GM12878 (cell line): ENCODE results near the gene VARS1. TPM values are rescaled to one million over a fixed set of nuclear protein-coding genes. Genes with fewer than 3 reads are reported as not detected.
A peak's percentile ranks its signal among the peaks of the same experiment; 100 is the strongest.

ENCODE experiments used
- ATAC-seq: fragments of 200-7000 bp; cut with Tn5 transposase; 3 replicates; pipeline ENCODE4 v1.9.1; 2020; ENCODE audit warnings: mild to moderate bottlenecking, moderate library complexity
- BruUV-seq: library from RNA; stranded (reverse); fragments of 400-500 nt; replicated peaks from 2 replicates; lab custom pipeline; 2021; lab: Mats Ljungman, UMichigan
- CTCF ChIA-PET: fragments of 300-600 bp; sonication (Branson Sonifier 250); formaldehyde crosslinking; extraction: SDS; loops from one replicate; lab custom pipeline; 2021; ENCODE audit warnings: inconsistent platforms; lab: Yijun Ruan, JAX
- POLR2A ChIA-PET: fragments of 350-600 bp; formaldehyde crosslinking; extraction: SDS; loops from one replicate; lab custom pipeline; 2021; ENCODE audit warnings: inconsistent platforms; lab: Charles Lee
- RAD21 ChIA-PET: fragments of 300-600 bp; sonication (Branson Sonifier 250); formaldehyde crosslinking; loops from one replicate; lab custom pipeline; 2023; ENCODE audit warnings: antibody characterized with exemption; ENCODE audit not compliant: unreplicated experiment; lab: Charles Lee
- SMC1A ChIA-PET: fragments of 300-600 bp; sonication (Branson Sonifier 250); formaldehyde crosslinking; loops from one replicate; lab custom pipeline; 2023; ENCODE audit not compliant: unreplicated experiment, uncharacterized antibody; lab: Charles Lee
- DNase-seq: peaks from one replicate; pipeline ENCODE4 v3.0.0-alpha.2; 2011; ENCODE audit warnings: low read depth, low spot score
- FAIRE-seq: peaks from 3 replicates; lab custom pipeline; 2011; peaks lifted over from hg19 to GRCh38; lab: Jason Lieb, UNC
- H2AFZ ChIP-seq: 2 replicates; pipeline ENCODE4 v1.6.0; 2011; ENCODE audit warnings: low read depth, low read length, control low read depth; ENCODE audit not compliant: control insufficient read depth
- H3K27ac ChIP-seq: 2 replicates; pipeline ENCODE4 v1.5.1; 2011; ENCODE audit warnings: control low read depth; ENCODE audit not compliant: control insufficient read depth, insufficient read depth
- H3K27me3 ChIP-seq, 2 experiments: replicated peaks in 1 of 2; 2 replicates each; pipeline versions ENCODE4 v1.6.0 to v1.6.1; 2011; ENCODE audit warnings: low read length in 1 of 2; ENCODE audit not compliant: control insufficient read depth in 2 of 2, insufficient read depth in 2 of 2
- H3K36me3 ChIP-seq, 2 experiments: 2 replicates each; pipeline ENCODE4 v1.5.1; 2011; ENCODE audit warnings: low read length in 1 of 2; ENCODE audit not compliant: control insufficient read depth in 2 of 2, insufficient read depth in 2 of 2
- H3K4me1 ChIP-seq: 2 replicates; pipeline ENCODE4 v1.6.1; 2011; ENCODE audit warnings: mild to moderate bottlenecking, low read length, moderate library complexity, mixed read lengths; ENCODE audit not compliant: control insufficient read depth, insufficient read depth
- H3K4me2 ChIP-seq: 2 replicates; pipeline ENCODE4 v1.6.0; 2011; ENCODE audit warnings: control low read depth; ENCODE audit not compliant: control insufficient read depth, insufficient read depth
- H3K4me3 ChIP-seq: fragments of 200-600 bp; sonication (generic); 2 replicates; pipeline ENCODE4 v1.5.1; 2016
- H3K79me2 ChIP-seq: 2 replicates; pipeline ENCODE4 v1.6.0; 2011; ENCODE audit warnings: low read length; ENCODE audit not compliant: control insufficient read depth, insufficient read depth
- H3K9ac ChIP-seq: 2 replicates; pipeline ENCODE4 v1.8.0; 2011; ENCODE audit warnings: low read length, control low read depth, mixed read lengths; ENCODE audit not compliant: control insufficient read depth, insufficient read depth
- H3K9me3 ChIP-seq: replicated peaks from 3 replicates; pipeline ENCODE4 v1.5.1; 2011; ENCODE audit warnings: mild to moderate bottlenecking, low read length; ENCODE audit not compliant: control insufficient read depth, insufficient read depth
- H4K20me1 ChIP-seq: 2 replicates; pipeline ENCODE4 v1.6.0; 2011; ENCODE audit not compliant: control insufficient read depth, insufficient read depth
- CBFB ChIP-seq: IDR thresholded peaks from 2 replicates; pipeline ENCODE4 v1.6.1; 2016; ENCODE audit warnings: antibody characterized with exemption, low read depth
- CREM ChIP-seq: IDR thresholded peaks from 2 replicates; pipeline ENCODE4 v1.6.1; 2014; ENCODE audit warnings: antibody characterized with exemption, low read depth
- FOS ChIP-seq: IDR thresholded peaks from 3 replicates; pipeline ENCODE4 v1.6.1; 2011; ENCODE audit warnings: borderline replicate concordance; ENCODE audit not compliant: insufficient read length; ENCODE audit errors: extremely low read depth
- MEF2A ChIP-seq: IDR thresholded peaks from 2 replicates; pipeline ENCODE4 v1.6.1; 2011; ENCODE audit warnings: low read depth, mild to moderate bottlenecking, low read length, moderate library complexity; ENCODE audit not compliant: insufficient read depth
- NR2C2 ChIP-seq: IDR thresholded peaks from 2 replicates; pipeline ENCODE4 v1.6.1; 2011; ENCODE audit warnings: borderline replicate concordance, low read depth; ENCODE audit not compliant: control insufficient read depth, insufficient read length
- RELA ChIP-seq: fragments of 450-650 bp; IDR thresholded peaks from 2 replicates; pipeline ENCODE4 v1.8.0; 2014; ENCODE audit warnings: borderline replicate concordance; ENCODE audit not compliant: partially characterized antibody
- SMAD1 ChIP-seq: fragments of 450-650 bp; IDR thresholded peaks from 2 replicates; pipeline ENCODE4 v1.6.1; 2018; ENCODE audit warnings: mild to moderate bottlenecking, low read depth; ENCODE audit not compliant: partially characterized antibody
- TBL1XR1 ChIP-seq: IDR thresholded peaks from 2 replicates; pipeline ENCODE4 v1.6.1; 2012; ENCODE audit warnings: low read depth, low read length, improper control_type of control experiment
- ZNF622 ChIP-seq: fragments of 450-650 bp; IDR thresholded peaks from 2 replicates; pipeline ENCODE4 v1.6.1; 2017; ENCODE audit warnings: mild to moderate bottlenecking, inconsistent platforms
- WGBS: methylation state at CpG from one replicate; pipeline ENCODE4 v1.1.6; 2016; ENCODE audit warnings: low lambda C conversion rate; ENCODE audit not compliant: insufficient replicate concordance, insufficient coverage; ENCODE audit errors: missing lambda C conversion rate; 5-methylcytosine and 5-hydroxymethylcytosine counted together
- in situ Hi-C: fragments of 300-500 bp; cut with MboI; formaldehyde crosslinking; loops from 9 replicates; pipeline ENCODE4 v1.14.3; 2018; ENCODE audit warnings: mixed read lengths
- intact Hi-C: fragments of 100-400 bp; cut with micrococcal nuclease; formaldehyde crosslinking; loops from one replicate; pipeline ENCODE4 v1.14.2; 2022; ENCODE audit not compliant: unreplicated experiment
- polyA plus RNA-seq, 11 experiments: library from polyadenylated mRNA; depleted of rRNA in 4 of 11; unstranded in 6 of 11; stranded (reverse) in 5 of 11; fragments of >200 nt; fragmentation: Nextera tagmentation in 4 of 11; fragmentation: Illumina TruSeq in 1 of 11; extraction: Ambion mirVana in 4 of 11; extraction: Trizol in 1 of 11; gene quantifications; 1 replicate in 1 of 11; 2 replicates in 10 of 11; pipeline versions ENCODE4 v1.2.1 to v1.2.3, GENCODE V29; 2011 to 2016; ENCODE audit warnings: inconsistent platforms in 2 of 11, missing spikeins in 2 of 11, low read depth in 1 of 11
- total RNA-seq, 4 experiments: library from RNA; depleted of rRNA in 3 of 4; stranded (reverse); fragments of >200 nt in 3 of 4; fragmentation: Illumina TruSeq in 1 of 4; extraction: Trizol in 1 of 4; gene quantifications; 2 replicates each; pipeline versions ENCODE4 v1.2.1 to v1.2.3, GENCODE V29; 2013 to 2021
- TF ChIP-seq, protein P1 (sequence below): fragments of 450-650 bp; IDR thresholded peaks from 2 replicates; pipeline ENCODE4 v1.6.1; 2017; ENCODE audit warnings: mild to moderate bottlenecking, moderate library complexity

Gene VARS1
- total and polyA plus RNA-seq, 10 of the 15 experiments (the other 5 are each of a cell fraction or from before 2014, with no cell fraction given): 1.2 to 243 (median 80.7) TPM

DNA sequence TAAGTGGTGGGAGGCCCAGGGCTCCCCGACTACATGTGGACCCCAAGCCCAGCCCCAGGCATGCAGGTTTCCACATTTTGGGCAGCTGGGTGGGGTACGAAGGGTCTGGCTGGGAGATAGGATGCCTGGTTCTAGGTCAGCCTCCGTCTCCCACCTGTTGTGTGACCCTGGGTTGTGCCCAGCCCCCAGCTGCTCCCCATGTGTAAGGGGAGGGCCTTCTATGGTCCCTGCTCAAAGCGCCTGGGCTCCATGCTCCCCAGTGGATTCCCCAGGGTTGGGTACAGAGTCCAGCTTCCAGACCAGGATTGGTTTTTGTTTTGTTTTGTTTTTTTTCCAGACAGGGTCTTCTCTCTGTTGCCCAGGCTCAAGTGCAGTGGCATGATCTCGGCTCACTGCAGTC is 17.4 kb downstream of the VARS1 start (continued):
- TF ChIP-seq, protein P1, sequence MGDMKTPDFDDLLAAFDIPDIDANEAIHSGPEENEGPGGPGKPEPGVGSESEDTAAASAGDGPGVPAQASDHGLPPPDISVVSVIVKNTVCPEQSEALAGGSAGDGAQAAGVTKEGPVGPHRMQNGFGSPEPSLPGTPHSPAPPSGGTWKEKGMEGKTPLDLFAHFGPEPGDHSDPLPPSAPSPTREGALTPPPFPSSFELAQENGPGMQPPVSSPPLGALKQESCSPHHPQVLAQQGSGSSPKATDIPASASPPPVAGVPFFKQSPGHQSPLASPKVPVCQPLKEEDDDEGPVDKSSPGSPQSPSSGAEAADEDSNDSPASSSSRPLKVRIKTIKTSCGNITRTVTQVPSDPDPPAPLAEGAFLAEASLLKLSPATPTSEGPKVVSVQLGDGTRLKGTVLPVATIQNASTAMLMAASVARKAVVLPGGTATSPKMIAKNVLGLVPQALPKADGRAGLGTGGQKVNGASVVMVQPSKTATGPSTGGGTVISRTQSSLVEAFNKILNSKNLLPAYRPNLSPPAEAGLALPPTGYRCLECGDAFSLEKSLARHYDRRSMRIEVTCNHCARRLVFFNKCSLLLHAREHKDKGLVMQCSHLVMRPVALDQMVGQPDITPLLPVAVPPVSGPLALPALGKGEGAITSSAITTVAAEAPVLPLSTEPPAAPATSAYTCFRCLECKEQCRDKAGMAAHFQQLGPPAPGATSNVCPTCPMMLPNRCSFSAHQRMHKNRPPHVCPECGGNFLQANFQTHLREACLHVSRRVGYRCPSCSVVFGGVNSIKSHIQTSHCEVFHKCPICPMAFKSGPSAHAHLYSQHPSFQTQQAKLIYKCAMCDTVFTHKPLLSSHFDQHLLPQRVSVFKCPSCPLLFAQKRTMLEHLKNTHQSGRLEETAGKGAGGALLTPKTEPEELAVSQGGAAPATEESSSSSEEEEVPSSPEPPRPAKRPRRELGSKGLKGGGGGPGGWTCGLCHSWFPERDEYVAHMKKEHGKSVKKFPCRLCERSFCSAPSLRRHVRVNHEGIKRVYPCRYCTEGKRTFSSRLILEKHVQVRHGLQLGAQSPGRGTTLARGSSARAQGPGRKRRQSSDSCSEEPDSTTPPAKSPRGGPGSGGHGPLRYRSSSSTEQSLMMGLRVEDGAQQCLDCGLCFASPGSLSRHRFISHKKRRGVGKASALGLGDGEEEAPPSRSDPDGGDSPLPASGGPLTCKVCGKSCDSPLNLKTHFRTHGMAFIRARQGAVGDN: no peak
- TF ChIP-seq CREM (no peak), MEF2A (no peak)

DNA sequence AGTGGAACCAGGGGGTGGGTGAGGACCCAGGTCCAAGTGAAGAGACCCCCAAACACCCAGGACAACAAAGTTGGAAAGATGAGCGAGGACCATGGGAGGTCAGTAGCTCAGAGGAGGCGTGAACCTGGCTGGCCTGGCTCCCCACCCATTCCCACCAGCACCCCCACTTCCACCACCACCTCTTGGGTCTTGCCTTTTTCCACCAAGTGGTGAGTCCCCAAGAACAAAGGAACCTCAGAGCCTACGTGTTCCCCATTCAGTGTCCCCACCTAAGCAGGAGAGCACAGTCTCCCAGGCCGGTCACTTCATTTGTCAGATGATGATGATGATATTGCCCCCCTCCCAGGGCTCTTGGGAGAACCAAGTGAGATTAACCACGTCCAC is 17.9 kb downstream of the VARS1 start:
- in situ Hi-C loops: no loop called here
- H3K4me1 ChIP-seq: peaks cover 18% of the 10 kb centered on the region
- no peaks in the 10 kb centered on the region for H4K20me1 ChIP-seq
- ATAC-seq (no peak), FAIRE-seq (peak; percentile 7), DNase-seq (no peak)
- ChIA-PET SMC1A (interaction anchor here (1.1 to 1.2 kb wide), 4 partner anchors 9 to 83 kb away, joined by 3 to 6 read pairs (median 4); partner anchors contain the start of gene VARS1), CTCF (interaction anchor here (1.9 to 4.1 kb wide), 3 partner anchors 11 to 18 kb away, joined by 6 to 12 read pairs (median 8); partner anchors contain the start of gene VARS1), POLR2A (interaction anchor here (1.0 to 3.2 kb wide), 10 partner anchors 9 to 114 kb away, joined by 3 to 12 read pairs (median 6); partner anchors contain the start of genes HSPA1A, HSPA1L, LSM2 and VARS1), RAD21 (interaction anchor here (0.8 to 2.1 kb wide), 5 partner anchors 14 to 53 kb away, joined by 3 to 8 read pairs (median 5); partner anchors contain the start of gene VARS1)
- H2AFZ ChIP-seq: no peak overlapping the region
- 0 out of 2 replicates have a peak overlapping the region, but pooled peaks have one; percentile 62 for H3K4me2 ChIP-seq
- H3K79me2 ChIP-seq: no peaks in the 10 kb centered on the region
- no peak for TF ChIP-seq CBFB
- no peak for TF ChIP-seq SMAD1
- no peak for TF ChIP-seq FOS
- TF ChIP-seq TBL1XR1: no peak
- no peak for TF ChIP-seq RELA
- TF ChIP-seq NR2C2: no peak
- TF ChIP-seq ZNF622: no peak
- H3K9ac ChIP-seq: no peak overlapping the region
- BruUV-seq: no TSS peak
- intact Hi-C loops: loop anchor here (1.0 to 10.0 kb wide), 2 partner anchors 12 to 47 kb away; partner anchors contain the start of gene HSPA1B
- H3K27ac ChIP-seq: 0 out of 2 replicates have a peak overlapping the region, but pooled peaks have one; percentile 37
- peaks cover 0 to 34% of the 10 kb centered on the region in 2 experiments; a peak in 3 of 4 replicates for H3K36me3 ChIP-seq
- no peak overlapping the region for H3K4me3 ChIP-seq
- H3K9me3 ChIP-seq: no peaks in the 10 kb centered on the region
- 89% methylated on average over 5 of the region's 5 CpGs for WGBS
- H3K27me3 ChIP-seq: no peaks in the 10 kb centered on the region
